ENCODE results near the gene NPY4R2.
"Not testable (repeated sequence)": the region's sequence is repeated elsewhere in the genome, so short reads cannot be mapped to it uniquely, and the experiment has no call there.

NPY4R2 gene

GRCh38 chr10:47932824-47933223 is 14.4 kb downstream of the NPY4R2 start:
- DNase-seq (ENCODE audit: low read depth) = not testable (repeated sequence)

- DNase-seq (ENCODE audit: low read depth) = not testable (repeated sequence)
These were observed 15.0 kb downstream of the NPY4R2 start for GRCh38 chr10:47933462-47933861.

DNA sequence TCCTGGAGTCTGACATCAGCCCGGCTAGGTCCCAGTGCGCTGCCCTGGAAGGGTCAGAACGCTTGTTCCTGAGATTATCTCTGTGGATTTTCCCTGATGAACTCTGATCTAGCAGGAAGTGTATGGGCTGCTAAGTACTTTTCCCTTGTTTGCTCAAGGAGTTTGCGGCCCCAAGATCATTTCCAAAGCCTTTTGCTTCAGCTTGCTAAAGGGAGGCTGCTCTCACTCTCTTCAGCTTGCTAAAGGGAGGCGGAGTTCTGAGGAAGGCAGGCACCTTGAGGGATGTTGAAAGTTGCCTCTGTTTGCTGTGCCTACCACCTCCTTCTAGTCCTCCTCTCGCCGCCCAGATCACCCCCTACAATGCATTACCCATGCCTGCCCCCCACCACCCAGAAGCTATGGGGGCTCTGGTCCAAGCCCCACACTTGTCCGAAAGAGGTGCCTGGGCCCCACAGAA is 18.3 kb downstream of the NPY4R2 start:
- DNase-seq (ENCODE audit: low read depth) = not testable (repeated sequence)

DNA sequence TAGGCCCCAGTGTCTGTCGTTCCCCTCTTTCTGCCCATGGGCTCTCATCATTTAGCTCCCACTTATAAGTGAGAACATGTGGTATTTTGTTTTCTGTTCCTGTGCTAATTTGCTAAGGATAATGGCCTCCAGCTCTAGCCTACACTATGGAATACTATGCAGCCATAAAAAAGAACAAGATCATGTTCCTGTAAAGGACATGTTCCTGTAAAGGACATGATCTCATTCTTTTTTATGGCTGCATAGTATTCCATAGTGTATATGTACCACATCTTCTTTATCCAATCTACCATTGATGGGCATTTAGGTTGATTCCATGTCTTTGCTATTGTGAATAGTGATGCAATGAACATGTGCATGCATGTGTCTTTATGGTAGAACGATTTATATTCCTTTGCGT is 19.2 kb downstream of the NPY4R2 start:
- not testable (repeated sequence) for DNase-seq (ENCODE audit: low read depth)

DNA sequence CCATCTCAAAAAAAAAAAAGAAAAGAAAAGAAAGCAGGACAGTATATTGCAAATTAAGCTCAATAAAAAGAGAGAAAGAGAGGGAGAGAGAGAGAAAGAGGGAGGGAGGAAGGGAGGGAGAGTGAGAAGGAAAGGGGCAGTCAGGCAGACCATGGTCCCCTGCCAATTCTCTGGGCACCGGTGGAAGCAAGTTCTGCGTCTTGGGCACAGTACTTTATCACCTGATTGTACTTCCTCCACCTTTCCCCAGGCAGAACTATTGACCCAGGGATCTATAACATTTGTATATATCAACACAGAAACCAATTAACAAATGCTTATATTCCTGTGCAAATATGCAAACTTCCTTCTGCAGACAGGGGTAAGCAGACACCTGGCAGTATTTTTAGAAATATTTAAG is 22.4 kb downstream of the NPY4R2 start:
- not testable (repeated sequence) for DNase-seq (ENCODE audit: low read depth)

- not testable (repeated sequence) for DNase-seq (ENCODE audit: low read depth)
These were observed 22.9 kb downstream of the NPY4R2 start for GRCh38 chr10:47941379-47941778.

DNA sequence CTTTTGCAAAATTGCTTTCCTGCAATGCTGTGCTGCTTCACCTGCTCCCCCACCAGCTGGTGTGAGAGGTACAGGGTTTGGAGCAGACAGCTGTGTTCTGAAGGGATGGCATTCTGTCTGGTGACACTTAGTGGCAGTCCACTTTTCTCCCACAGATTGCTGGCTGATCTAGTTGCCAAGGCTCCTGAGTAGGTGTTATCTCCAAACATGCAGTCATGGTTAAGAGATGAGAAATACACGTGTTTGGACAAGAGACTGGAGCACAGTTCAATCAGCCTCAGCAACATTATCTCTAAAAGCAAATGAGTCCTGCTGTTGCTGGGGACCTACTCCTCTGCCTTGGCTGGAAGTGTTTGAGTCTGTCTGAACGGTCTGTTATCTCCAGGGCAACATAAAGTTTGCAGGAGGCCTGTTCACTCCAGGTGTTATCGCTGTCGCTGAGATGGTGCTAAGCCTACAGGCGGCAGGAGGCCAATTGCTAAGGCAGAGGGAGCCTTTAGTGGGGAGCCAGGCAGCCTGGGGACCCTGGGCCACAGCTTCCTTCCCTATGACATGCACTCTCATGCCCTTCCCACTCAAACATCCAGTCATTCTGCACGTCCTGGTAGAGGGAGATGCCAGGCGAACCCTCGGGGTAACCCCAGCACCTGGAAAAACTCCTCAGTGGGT is 24.0 kb downstream of the NPY4R2 start:
- DNase-seq (ENCODE audit: low read depth) = not testable (repeated sequence)

DNA sequence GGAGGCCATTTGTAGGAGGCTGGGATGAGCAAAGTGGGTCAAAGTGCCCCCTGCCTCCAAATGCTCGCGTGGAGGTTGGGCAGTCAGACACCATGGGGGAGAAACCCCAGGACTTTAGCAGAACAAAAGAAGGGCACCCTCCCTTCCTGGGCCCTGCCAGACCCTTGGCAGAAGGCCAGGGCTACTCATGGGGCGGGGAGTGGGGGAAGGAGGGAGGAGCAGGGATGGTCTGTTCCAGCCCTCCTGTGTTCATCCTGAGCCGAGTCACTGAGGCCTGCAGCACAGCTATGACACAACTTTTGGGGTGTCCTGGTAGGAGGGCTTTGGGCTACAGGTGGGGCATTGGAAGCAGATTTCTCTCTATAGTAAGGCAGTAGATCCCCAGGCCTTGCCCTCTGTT is 24.9 kb downstream of the NPY4R2 start:
- not testable (repeated sequence) for DNase-seq (ENCODE audit: low read depth)

DNA sequence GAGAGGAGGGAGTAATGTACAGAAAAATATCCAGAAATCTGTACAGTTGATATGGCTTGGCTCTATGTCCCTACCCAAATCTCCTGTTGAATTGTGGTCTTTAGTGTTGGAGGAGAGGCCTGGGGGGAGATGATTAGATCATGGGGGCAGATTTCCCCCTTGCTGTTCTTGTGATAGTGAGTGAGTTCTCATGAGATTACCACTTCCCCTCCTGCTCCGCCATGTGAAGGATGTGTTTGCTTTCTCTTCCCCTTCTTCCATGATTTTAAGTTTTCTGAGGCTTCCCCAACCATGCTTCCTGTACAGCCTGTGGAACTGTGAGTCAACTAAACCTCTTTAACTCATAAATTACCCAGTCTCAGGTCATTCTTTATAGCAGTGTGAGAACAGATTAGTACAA is 29.0 kb downstream of the NPY4R2 start:
- not testable (repeated sequence) for DNase-seq (ENCODE audit: low read depth)

DNA sequence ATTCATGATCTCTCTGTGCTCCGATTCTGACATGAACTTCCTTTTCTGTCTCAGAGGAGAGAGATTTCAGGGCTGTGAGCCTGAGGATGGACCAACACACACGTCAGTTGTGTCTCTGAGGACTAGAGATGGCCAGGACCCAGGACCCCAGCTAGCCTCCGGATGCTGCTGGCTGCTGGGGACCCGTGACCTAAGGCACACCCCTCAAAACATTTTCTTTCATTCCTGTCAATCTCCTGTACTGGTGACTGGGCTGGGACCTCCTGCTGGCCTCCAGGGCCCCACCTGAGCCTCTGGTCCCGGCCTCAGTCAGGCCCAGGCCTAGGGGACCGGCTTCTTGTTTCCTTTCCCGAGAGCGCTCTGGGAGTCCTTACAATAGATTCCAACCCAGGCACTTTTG is 38.7 kb downstream of the NPY4R2 start:
- DNase-seq (ENCODE audit: low read depth) = not testable (repeated sequence)

- DNase-seq (ENCODE audit: low read depth) = not testable (repeated sequence)
These were observed 41.2 kb downstream of the NPY4R2 start for GRCh38 chr10:47959677-47960076.

- not testable (repeated sequence) for DNase-seq (ENCODE audit: low read depth)
These were observed 42.2 kb downstream of the NPY4R2 start for GRCh38 chr10:47960699-47961098.

- not testable (repeated sequence) for DNase-seq (ENCODE audit: low read depth)
These were observed 44.3 kb downstream of the NPY4R2 start for GRCh38 chr10:47962785-47963184.

- DNase-seq (ENCODE audit: low read depth) = not testable (repeated sequence)
These were observed 46.0 kb downstream of the NPY4R2 start for GRCh38 chr10:47964280-47965063.

DNA sequence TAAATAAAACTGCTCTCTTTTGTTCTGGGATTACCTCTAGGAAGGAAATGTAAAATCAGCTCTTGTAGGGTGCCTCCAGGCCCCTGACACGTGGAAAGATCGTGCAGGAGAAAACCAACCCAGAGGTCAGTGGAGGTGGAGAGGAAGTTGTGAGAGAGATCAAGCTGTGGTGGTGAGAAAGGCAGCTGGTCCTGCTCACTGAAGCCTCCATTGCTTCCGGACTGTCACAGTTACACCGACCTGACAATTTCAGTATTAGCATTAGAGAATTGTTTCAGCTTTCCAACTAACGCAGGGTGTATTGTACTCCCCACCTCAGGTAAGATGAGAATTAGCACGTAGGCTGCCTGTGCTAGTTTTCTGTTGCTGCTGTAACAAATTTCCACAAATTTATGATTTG is 50.5 kb downstream of the NPY4R2 start:
- DNase-seq (ENCODE audit: low read depth) = not testable (repeated sequence)

DNA sequence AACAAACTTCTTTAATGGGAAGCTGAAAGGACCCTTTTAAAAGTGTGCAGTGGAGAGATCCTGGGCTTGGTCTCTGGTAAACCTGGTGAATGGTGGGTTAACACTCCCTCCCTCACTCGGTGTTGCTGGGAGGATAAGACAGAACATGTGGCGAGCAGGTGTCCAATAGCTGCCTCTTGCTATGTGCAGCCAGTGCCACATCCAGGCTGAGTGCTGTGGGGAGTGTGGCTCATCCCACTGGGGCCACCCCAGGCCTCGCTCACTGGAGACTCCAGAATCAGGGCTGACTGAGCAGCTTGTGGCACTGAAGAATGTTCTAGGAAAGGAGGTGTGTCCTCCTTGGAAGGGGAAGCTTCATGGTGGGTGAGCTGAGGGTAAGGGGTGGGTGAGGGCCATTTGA is 51.6 kb downstream of the NPY4R2 start:
- not testable (repeated sequence) for DNase-seq (ENCODE audit: low read depth)

- not testable (repeated sequence) for DNase-seq (ENCODE audit: low read depth)
These were observed 53.1 kb downstream of the NPY4R2 start for GRCh38 chr10:47971598-47971997.

GRCh38 chr10:47972077-47972476 is 53.6 kb downstream of the NPY4R2 start:
- not testable (repeated sequence) for DNase-seq (ENCODE audit: low read depth)
